ENCODE results near the gene FAM120B. TPM values are rescaled to one million over a fixed set of nuclear protein-coding genes. Genes with fewer than 3 reads are reported as not detected.
"Not testable (repeated sequence)": the region's sequence is repeated elsewhere in the genome, so short reads cannot be mapped to it uniquely, and the experiment has no call there.

The FAM120B gene
- total RNA-seq, 1 donor from 2014 or later: 25.2 TPM

DNA sequence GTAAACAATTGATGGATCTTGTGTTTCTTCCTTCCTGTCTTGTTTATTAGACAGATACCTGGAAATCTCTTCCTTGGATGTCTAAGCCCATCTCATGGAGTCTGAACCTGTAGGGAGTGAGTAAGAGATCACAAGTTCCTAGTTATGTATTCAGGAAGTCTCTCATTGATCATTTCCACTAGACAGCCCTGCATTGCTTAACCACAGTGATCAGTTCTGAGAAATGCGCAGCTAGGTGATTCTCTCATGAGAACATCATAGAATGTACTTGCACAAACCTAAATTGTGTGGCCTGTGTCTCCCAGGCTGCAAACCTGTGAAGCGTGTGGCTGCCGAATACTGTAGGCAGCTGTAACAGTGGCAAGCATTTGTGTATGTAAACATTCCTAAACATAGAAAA lies 39.1 kb downstream of the FAM120B start:
- intact Hi-C loops (cut with micrococcal nuclease): no loop called here

DNA sequence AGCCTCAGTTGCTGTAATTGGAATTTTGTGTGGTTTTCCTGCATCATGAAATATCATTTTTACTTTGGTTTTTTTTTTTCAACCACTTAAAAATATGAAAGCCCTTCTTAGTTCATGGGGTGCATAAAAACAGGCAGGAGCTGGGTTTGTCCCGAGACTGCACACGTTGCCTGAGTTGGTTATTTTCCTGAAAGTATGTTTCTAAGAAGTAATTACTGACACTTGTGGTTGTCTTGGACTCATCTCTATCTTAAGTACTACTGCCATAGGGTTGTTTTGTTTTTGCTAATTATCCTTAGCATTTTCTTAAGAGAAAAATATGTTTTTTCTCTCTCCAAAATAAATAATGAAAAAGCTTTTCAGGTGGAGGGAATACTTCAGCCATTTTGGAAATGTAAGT lies 40.1 kb downstream of the FAM120B start:
- intact Hi-C loops (cut with micrococcal nuclease): no loop called here

DNA sequence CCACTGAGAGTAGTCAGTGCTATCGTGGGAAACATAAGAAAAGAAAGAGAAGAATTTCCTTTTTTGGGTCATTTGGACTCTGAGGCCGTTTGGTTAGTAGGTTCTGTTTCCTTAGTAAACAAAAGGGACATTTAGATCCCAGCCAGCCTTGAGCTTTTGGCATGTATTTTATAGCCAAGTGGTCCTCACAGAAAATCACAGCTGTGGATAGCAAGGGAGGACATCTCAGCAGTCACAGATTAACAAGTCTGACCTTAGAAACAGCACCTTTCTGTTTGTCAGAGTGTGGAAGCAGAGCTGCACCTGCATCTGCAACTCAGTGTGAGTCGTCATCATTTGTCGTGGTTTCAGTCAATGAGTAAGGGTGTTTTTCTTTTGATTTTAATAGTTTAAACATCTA lies 40.5 kb downstream of the FAM120B start:
- intact Hi-C loops (cut with micrococcal nuclease): no loop called here

DNA sequence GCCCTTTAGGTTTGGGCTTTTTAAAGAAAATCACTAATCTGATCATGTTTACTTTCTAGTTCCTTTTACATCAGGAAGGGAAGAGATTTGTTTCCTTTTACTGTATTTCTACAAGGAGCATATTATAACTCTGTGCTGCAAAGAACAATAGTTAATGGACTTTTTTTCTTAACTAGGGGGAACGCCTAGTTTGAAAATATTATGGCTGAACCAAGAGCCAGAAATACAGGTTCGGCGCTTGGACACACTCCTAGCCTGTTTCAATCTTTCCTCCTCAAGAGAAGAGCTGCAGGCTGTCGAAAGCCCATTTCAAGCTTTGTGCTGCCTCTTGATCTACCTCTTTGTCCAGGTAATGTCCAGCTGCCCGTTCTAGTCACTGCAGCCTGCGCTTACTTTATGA lies 41.4 kb downstream of the FAM120B start:
- intact Hi-C loops (cut with micrococcal nuclease): no loop called here

DNA sequence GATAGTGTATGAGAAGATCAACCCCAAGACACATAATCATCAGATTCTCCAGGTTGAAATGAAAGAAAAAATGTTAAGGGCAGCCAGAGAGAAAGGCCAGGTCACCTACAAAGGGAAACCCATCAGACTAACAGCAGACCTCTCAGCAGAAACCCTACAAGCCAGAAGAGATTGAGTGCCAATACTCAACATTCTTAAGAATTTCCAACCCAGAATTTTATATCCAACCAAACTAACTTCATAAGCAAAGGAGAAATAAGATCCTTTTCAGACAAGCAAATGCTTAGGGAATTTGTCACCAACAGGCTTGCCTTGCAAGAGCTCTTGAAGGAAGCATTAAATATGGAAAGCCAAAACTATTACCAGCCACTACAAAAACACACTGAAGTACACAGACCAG lies 44.9 kb downstream of the FAM120B start:
- intact Hi-C loops (cut with micrococcal nuclease): not testable (repeated sequence)

DNA sequence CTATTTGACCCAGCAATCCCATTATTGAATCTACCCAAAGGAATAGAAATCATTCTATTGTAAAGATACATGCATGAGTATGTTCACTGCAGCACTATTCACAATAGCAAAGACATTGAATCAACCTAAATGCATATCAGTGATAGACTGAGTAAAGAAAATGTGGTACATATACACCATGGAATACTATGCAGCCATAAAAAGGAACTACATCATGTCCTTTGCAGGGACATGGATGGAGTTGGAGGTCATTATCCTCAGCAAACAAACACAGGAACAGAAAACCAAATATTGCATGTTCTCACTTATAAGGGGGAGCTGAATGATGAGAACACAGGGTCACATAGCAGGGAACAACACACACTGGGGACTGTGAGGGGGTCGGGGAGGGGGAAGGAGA lies 48.6 kb downstream of the FAM120B start:
- intact Hi-C loops (cut with micrococcal nuclease): not testable (repeated sequence)

DNA sequence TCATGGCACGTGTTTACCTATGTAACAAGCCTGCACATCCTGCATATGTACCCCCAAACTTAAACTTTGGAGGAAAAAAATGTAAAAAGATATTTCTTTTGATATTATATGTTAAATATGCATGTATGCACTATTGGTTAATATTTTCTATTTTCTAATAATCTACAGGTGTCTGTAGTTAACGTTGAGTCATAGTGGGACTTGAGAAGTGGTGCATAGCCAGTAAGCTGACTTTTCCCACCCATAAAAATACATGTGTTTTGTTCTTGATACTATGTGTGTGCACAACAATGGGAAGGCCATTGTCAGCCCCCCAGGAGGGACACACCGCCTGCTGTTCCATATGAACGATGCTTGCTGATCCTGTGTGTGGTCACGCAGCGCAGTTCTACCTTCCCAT lies 49.1 kb downstream of the FAM120B start:
- intact Hi-C loops (cut with micrococcal nuclease): no loop called here

DNA sequence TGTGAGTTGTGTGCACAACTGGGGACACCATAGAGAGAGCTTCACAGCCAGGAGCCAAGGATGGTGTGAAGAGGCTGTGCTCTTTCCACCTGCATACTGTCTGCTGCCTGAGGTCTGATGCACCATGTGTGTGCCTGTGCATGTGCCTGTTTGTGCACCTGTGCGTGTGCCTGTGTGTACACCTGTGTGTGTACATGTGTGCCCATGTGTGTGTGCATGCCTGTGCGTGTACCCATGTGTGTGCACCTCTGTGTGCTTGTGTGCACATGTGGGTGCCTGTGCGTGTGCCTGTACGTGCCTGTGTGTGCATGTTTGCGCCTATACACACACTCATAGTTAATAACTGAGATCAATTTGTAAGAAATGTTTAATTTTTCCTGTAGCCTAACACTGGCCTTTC lies 51.3 kb downstream of the FAM120B start:
- intact Hi-C loops (cut with micrococcal nuclease): no loop called here

DNA sequence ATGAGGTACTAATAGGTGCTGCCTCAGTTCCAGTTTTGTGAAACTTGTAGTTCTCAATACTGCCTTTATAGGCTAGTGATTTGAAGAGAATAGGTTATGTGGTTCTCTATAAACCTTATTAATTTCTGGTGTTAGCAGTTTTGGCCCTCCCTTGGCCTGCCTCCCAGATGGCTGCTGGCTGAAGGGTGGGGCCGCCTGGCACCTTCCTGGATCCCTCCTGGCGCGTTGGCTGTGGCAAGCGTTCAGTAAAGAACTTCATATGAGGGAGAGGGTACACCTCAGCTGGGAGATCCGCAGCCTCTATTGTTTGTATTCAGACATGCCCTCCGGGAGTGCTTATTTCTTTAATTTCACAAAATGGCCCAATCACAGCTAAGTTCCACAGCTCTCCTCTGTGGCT lies 51.9 kb downstream of the FAM120B start:
- intact Hi-C loops (cut with micrococcal nuclease): no loop called here

DNA sequence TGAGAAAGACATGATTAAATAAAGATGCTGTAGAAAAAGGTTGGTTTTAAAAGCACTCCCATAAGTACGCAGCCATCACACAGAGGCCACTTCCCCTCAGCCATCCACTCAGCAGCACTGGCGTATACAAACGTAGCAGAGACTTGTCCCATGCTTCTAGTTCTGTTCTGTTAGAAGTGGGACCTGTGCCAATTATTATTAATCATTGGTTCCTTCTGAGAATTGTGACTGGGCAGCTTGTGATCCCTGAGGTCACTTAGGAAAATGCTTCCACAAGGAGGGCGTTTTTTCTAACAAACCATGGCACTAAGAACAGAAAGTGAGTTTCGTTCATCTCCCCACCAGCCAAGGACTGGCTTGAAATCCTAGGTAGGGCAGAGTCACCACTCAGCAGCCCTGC lies 53.9 kb downstream of the FAM120B start:
- intact Hi-C loops (cut with micrococcal nuclease): no loop called here

DNA sequence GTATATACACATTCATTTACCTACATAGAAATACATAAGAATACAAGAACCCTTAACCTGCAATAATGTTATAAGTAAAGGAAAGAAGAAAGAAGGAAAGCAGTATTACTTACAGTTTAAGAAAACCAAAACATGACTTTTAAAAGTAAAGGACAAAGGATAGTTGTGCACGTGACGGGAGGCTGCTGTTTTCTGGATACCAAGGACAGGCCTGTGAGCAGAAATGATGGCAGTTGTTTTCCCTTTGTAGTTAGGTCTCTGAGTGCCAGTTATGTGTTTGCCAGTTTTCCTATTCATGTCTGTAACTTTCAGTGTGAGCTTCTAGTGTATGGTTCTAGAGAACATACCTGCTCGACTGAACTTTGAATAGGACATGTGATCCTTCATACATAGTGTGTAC lies 54.8 kb downstream of the FAM120B start:
- intact Hi-C loops (cut with micrococcal nuclease): no loop called here

DNA sequence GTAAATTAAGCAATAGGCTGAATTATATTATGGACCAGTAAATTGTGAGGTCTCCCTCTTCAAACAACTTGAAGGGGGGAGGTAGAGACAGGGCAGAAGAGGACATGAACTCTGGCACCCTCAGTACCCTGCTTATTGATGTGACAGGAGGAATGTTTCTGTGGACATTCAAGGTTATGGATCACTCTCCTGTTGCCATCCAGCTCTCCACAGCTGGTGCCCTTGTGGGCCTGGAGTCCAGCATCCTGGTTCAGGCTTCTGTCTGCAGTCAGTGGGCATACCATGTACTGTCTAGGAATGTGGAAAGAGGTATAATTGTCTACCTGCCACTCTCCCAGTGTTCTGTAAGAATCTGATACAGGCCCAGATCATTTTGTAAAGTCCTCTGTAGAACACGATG lies 55.6 kb downstream of the FAM120B start:
- intact Hi-C loops (cut with micrococcal nuclease): no loop called here

DNA sequence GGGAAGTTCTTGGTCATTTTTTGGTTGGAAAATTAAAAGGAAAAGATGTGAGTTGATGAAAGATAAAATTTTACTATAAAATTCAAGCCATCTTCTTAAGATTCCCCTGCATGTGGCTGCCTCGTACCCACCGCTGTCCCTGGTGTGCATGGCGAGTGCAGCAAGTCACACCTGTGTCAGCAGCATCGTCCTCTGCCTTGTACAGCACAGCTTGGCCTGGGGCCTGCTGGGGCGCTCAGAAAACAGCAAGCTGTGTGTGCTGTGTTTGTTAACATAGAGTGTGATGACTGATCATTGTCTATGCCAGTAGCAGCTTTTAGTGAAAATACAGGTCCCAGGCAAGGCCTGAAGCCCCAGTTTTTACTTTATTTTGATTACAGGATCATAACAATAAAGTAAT lies 56.7 kb downstream of the FAM120B start:
- intact Hi-C loops (cut with micrococcal nuclease): no loop called here

DNA sequence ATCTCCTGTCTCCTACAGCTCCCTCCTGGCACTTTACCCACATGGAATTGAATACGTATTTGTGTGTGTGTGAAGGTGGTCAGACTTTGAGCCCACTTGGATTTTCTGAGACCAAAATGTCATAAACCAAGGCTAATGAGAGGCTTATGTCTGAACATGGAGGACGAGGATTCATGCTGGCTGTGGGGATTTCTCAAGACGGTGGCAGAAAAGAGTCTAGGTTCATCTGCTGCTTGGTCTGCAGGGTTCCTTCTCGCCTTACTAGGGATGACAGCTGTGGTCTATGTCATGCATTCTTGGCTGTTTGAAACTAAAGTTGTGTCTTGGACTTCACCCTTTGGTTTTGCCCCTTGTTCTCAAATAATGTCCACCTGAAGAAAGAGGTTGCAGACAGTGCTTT lies 58.6 kb downstream of the FAM120B start:
- intact Hi-C loops (cut with micrococcal nuclease): no loop called here

DNA sequence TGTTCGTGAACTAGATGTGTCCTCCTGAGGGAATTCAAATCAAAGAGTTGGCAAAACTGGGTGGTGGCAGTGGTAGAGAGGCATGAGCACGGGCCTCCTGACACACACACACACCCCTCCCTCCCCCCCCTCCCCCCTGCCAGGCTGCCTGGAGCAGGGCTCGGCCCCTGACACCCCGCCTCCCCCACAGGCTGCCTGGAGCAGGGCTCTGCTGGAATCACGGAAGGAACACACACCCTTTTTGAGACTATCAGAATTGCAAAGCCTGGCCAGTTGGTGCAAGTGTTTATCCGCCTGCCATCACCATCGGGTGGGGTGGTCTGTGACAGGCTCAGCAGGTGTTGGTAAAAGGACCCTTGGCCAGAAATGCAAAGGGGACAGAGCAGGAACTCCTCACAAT lies 59.0 kb downstream of the FAM120B start:
- intact Hi-C loops (cut with micrococcal nuclease): no loop called here

DNA sequence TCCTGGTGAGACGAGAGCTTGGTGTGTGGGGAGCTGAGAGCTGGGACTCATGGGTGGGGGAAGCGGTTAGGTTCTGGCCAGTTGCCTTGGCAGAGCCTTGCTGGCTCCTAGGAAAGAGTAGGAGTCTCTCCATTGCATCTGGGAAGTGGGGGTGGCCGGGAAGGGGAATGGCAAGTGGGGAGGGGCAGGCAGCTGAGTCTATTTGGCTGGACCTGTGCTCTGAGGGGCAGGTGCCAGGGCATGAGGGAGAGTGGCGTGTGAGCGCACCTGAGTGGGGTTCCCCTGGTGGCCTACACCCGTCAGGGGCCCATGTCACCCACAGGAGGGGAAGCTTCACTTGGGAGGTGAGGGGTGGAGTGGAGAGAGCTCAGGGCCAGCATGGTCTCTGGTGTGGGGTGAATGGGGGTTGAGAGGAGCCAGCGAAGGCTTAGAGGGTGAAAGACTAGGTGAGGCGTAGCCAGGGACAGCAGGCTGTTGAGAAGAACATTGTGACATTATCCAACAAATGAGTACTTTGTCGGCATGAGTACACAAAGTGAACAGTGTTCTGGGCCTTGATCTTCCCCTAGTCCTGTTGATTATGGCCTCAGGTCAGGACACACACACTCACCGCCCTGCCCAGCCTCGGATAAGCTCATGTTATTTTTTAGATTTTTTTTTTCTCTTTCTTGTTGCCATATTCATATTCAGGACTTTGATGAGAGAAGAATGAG lies 59.8 kb downstream of the FAM120B start:
- intact Hi-C loops (cut with micrococcal nuclease): no loop called here

DNA sequence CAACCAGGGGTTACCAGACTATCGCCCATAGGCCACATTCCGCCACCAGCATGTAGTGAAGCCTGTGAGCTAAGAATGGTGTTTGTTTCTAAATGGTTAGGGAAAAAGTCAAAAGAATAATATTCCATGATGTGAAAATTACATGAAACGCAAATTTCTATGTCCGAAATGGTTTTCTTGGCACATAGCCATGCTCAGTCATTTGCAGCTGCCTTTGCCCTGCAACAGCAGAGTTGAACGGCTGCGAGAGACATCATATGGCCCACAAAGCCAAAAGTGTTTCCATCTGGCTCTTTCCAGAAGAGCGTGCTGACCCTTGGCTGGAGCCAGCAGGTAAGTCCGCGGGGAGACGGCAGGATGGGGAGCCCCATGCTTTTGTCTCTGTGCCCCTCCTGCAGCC lies 60.7 kb downstream of the FAM120B start:
- intact Hi-C loops (cut with micrococcal nuclease): no loop called here

DNA sequence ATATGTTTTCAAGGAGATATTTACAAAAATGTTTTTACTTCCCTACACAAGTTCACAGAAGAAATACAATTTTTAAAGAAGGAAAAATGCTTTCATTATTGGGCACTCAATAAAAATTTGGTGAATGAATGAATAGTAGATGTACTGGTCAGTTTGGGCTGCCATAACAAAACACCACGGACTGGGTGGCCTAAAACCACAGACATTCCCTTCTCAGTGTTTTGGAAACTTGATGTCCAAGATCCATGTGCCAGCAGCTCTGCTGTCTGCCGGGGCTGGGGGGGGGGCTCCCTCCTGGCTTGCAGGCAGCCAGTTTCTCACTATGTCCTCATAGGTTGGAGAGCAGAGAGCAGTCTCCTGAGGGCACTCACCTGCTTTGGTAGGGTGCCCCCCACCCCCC lies 62.0 kb downstream of the FAM120B start:
- intact Hi-C loops (cut with micrococcal nuclease): no loop called here

DNA sequence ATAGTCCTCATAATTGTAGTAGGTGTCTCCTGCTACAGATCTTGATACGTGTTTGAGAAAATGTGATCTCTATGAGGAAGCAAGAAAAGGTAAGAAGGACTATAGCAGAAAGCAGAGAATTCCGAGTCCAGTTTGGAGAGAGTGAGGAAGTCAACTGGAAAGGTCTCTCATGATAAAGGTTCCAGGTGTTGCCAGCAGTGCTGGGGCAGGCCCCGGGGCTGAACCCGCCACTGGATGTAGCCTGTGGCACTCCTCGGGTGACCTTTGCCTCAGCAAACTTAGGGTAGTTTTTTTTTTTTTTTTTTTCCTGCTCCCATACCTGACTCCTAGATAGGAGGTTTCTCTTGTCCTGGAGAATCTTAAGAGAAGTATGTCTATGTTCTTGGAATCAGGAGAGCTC lies 62.8 kb downstream of the FAM120B start:
- intact Hi-C loops (cut with micrococcal nuclease): no loop called here

DNA sequence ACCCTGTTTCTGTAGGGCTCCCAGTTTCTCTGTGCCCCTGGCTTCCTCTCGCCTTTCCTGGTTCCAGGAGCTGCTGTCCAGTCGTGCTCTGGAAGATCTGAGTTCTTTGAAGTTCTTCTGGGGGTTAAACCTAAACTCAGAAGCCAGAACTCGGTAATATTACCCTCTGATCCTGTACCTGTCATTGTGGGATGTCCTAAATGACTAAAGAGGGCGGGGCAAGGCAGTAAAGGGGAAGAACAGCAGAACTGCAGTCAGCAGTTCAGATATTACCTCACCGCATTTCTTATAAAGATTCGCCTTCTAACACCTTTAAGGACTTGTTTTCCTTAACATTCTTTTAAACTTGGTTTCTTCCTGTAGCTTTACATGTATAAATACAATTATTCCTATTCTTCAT lies 63.9 kb downstream of the FAM120B start:
- intact Hi-C loops (cut with micrococcal nuclease): no loop called here

DNA sequence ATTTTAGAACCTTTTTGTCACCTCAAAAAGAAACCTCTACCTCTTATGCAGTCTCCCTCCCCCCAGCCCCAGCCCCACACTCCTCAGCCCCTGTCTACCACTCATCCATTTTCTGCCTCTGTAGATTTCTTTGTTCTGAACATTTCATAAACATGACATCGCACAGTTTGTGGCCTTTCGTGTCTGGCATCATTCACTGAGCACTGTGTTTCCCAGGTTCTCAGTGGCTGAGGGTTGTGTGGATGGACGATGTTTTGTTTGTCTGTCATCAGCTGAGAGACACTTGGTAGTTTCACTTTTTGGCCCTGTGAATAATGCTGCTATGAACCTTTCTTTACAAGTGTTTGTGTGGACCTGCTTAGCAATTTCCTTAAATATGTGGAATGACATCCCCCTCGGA lies 64.5 kb downstream of the FAM120B start:
- intact Hi-C loops (cut with micrococcal nuclease): no loop called here

DNA sequence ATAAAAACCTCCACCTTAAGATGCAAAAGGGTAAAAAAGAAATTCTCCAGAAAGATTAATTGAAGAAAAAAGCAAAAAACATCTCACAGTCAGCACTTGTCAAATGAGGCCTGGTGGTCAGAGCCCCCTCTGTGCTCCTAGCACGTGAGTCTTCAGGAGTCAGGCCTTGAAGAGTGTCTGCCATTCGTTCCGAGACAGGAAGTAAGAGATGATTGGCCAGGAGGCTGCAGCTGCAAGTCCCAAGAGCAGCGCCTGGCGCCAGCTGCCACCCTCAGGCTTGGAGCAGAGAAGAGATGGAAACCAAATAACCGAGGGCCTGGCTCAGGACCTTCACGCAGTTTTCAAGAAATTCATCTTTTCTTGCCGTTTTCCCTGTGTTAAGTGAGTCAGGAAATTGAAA lies 65.0 kb downstream of the FAM120B start:
- intact Hi-C loops (cut with micrococcal nuclease): no loop called here

DNA sequence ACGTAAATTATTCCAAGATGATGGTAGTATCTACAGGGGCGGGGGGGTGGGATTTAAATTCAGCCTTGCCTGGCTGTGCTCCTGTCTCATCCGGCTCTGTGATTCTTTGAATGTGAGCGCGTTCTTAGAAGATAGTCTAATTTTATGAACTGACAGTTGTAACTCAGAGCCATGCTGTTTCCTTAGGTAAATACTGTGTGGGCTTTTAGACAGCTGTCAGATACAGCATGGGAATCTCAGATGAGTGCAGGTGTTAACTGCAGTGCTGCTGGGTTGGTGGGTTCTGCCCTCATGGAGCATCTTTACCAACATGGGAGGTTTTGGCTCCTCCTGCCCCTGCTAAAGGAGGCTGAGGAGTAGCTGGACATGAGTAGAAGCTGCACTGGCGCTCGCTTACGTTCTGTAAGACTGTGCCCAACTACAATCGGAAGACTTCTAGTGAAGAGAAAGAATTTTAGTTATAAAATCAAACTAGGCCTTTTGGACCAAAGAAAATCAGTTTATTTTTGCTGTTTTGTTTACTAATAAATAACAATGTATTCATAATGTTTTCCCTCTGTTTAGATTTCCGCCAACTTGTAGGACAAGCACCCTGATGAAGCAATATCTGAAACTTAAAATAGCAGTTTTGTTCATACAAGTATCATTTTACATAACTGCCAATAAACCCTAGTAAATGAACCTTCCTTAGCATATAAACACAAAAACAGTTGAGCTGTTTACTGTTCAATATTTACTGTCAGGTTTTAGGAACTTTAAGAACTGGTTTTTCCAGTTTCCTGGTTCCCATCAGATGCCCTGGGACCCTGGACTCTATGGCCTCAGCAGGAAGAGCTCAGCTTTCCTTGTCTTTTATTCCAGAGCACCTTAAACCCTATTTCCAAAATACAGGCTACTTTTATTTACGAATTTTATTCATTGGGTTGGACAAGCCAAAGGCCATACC lies 66.1 kb downstream of the FAM120B start:
- intact Hi-C loops (cut with micrococcal nuclease): no loop called here
